Upper lobe of left lung (tissue), 4 donors: ENCODE results near the gene OR8K5.

Experiments used
- CTCF ChIP-seq, 6 experiments: fragments of 450-650 bp in 4 of 6; fragments of 200-600 bp in 2 of 6; sonication (generic) in 2 of 6; IDR thresholded peaks; one replicate each; pipeline ENCODE4 v1.5.1; 2016 to 2019; ENCODE audit warnings: antibody characterized with exemption in 6 of 6
- EP300 ChIP-seq, 4 donors: sonication (generic); formaldehyde crosslinking; IDR thresholded peaks; one replicate each; pipeline ENCODE4 v1.5.1; 2017; ENCODE audit warnings: antibody characterized with exemption in 4 of 4, control low read depth in 2 of 4
- POLR2A ChIP-seq, 4 donors: fragments of 450-650 bp; IDR thresholded peaks; one replicate each; pipeline ENCODE4 v1.5.1; 2016 to 2017; ENCODE audit warnings: antibody characterized with exemption in 4 of 4, mild to moderate bottlenecking in 2 of 4
- POLR2AphosphoS5 ChIP-seq, 2 donors: sonication (generic); formaldehyde crosslinking; IDR thresholded peaks; one replicate each; pipeline ENCODE4 v1.5.1; 2017; ENCODE audit warnings: antibody characterized with exemption in 2 of 2

DNA sequence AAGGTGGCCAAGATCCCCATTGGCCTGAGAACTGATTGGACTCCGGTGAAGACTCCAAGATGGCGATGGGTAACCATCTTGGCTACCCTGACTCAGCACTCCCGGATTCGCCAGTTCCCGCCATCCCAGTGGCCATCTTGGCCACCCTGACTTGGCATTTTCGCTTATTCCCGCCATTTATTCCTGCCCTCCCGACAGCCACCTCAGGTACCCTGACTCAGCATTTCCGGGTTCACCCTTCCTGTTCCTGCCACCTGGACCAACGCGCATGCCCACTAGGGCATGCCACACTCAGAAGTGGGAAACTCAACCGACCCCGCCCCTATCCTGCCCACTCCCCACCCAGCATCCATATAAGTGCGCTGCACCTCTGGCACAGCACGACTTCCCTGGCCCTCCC is 7.8 kb downstream of the OR8K5 start:
- TF ChIP-seq CTCF (IDR thresholded peaks at IDR 0.05), result no peak
- no peak for TF ChIP-seq POLR2A (IDR thresholded peaks at IDR 0.05)
- TF ChIP-seq EP300 (IDR thresholded peaks at IDR 0.05), result no peak
- TF ChIP-seq POLR2AphosphoS5 (IDR thresholded peaks at IDR 0.05), result no peak
